Endothelial cell of umbilical vein (primary cell): ENCODE measurements around the gene NAPB. TPM values are rescaled to one million over a fixed set of nuclear protein-coding genes. Genes with fewer than 3 reads are reported as not detected.

Experiments used
- BruUV-seq: library from RNA; stranded (reverse); fragments of 400-500 nt; replicated peaks from 2 replicates; lab custom pipeline; 2021; lab: Mats Ljungman, UMichigan
- CTCF ChIA-PET: fragments of 300-600, 350-600 bp; sonication (Branson Sonifier 250); formaldehyde crosslinking; loops from one replicate; lab custom pipeline; 2021; ENCODE audit warnings: antibody characterized with exemption, inconsistent platforms; lab: Charles Lee
- POLR2A ChIA-PET: fragments of 300-600, 350-600 bp; sonication (Branson Sonifier 250); formaldehyde crosslinking; loops from one replicate; lab custom pipeline; 2021; ENCODE audit warnings: antibody characterized with exemption, inconsistent platforms; lab: Charles Lee
- DNase-seq: peaks from one replicate; pipeline ENCODE4 v3.0.0-alpha.2; 2011; ENCODE audit warnings: low read depth, low spot score
- FAIRE-seq: peaks from 2 replicates; lab custom pipeline; 2011; peaks lifted over from hg19 to GRCh38; lab: Jason Lieb, UNC
- H2AFZ ChIP-seq: 2 replicates; pipeline ENCODE4 v1.6.0; 2012; ENCODE audit warnings: low read depth, low read length, control low read depth, inconsistent platforms
- H3K27ac ChIP-seq: 2 replicates; pipeline ENCODE4 v1.5.1; 2011; ENCODE audit warnings: low read depth, mild to moderate bottlenecking, control low read depth, low read length, moderate library complexity; ENCODE audit not compliant: insufficient read depth
- H3K27me3 ChIP-seq, 2 experiments: 2 replicates each; pipeline versions ENCODE4 v1.6.0 to v1.6.1; 2011; ENCODE audit warnings: low read length in 2 of 2, mixed read lengths in 1 of 2; ENCODE audit not compliant: control insufficient read depth in 2 of 2, insufficient read depth in 2 of 2
- H3K36me3 ChIP-seq, 2 experiments: 2 replicates in 1 of 2; 3 replicates in 1 of 2; pipeline ENCODE4 v1.5.1; 2011; ENCODE audit warnings: low read length in 2 of 2, mild to moderate bottlenecking in 1 of 2, moderate library complexity in 1 of 2; ENCODE audit not compliant: control insufficient read depth in 2 of 2, insufficient read depth in 2 of 2; ENCODE audit errors: extremely low read depth in 1 of 2
- H3K4me1 ChIP-seq: 3 replicates; pipeline ENCODE4 v1.5.1; 2011; ENCODE audit warnings: mild to moderate bottlenecking, low read length; ENCODE audit not compliant: control insufficient read depth, insufficient read depth; ENCODE audit errors: extremely low read depth
- H3K4me2 ChIP-seq: 2 replicates; pipeline ENCODE4 v1.6.1; 2011; ENCODE audit warnings: low read length, control low read depth, mixed read lengths; ENCODE audit not compliant: insufficient read depth
- H3K4me3 ChIP-seq, 3 experiments: fragments of 200-600 bp in 1 of 3; sonication (generic), shearing (Covaris generic) in 1 of 3; replicated peaks in 1 of 3; 2 replicates each; pipeline ENCODE4 v1.5.1; 2011 to 2016; ENCODE audit warnings: control low read depth in 3 of 3, low read length in 3 of 3, mild to moderate bottlenecking in 2 of 3, inconsistent platforms in 1 of 3, low read depth in 1 of 3, moderate library complexity in 1 of 3; ENCODE audit not compliant: insufficient read depth in 1 of 3
- H3K79me2 ChIP-seq: 2 replicates; pipeline ENCODE4 v1.6.0; 2012; ENCODE audit warnings: low read length, inconsistent platforms; ENCODE audit not compliant: control insufficient read depth, insufficient read depth
- H3K9ac ChIP-seq: replicated peaks from 2 replicates; pipeline ENCODE3; 2011; ENCODE audit warnings: low read length, control low read depth; ENCODE audit not compliant: insufficient read depth; ENCODE audit errors: extremely low read depth
- H3K9me1 ChIP-seq: replicated peaks from 3 replicates; pipeline ENCODE4 v1.6.0; 2011; ENCODE audit warnings: mild to moderate bottlenecking, low read length; ENCODE audit not compliant: control insufficient read depth, insufficient read depth; ENCODE audit errors: extremely low read depth
- H3K9me3 ChIP-seq: replicated peaks from 2 replicates; pipeline ENCODE4 v1.5.1; 2012; ENCODE audit warnings: low read length, inconsistent platforms; ENCODE audit not compliant: control insufficient read depth, insufficient read depth
- H4K20me1 ChIP-seq: replicated peaks from 2 replicates; pipeline ENCODE3; 2011; ENCODE audit warnings: mild to moderate bottlenecking, low read length; ENCODE audit not compliant: control insufficient read depth, insufficient read depth; ENCODE audit errors: extremely low read depth
- CTCF ChIP-seq, 2 donors: IDR thresholded peaks; 1 replicate in 1 of 2; 2 replicates in 1 of 2; pipeline ENCODE4 v1.5.1; 2011; ENCODE audit warnings: low read length in 2 of 2, mild to moderate bottlenecking in 2 of 2, moderate library complexity in 2 of 2, control low read depth in 1 of 2, inconsistent platforms in 1 of 2, low read depth in 1 of 2; ENCODE audit not compliant: insufficient read depth in 1 of 2; ENCODE audit errors: extremely low read depth in 1 of 2
- EZH2 ChIP-seq: IDR thresholded peaks from 2 replicates; pipeline ENCODE4 v1.6.1; 2012; ENCODE audit warnings: borderline replicate concordance, low read depth, mild to moderate bottlenecking, moderate library complexity, low read length, inconsistent platforms; ENCODE audit not compliant: severe bottlenecking
- FOS ChIP-seq: IDR thresholded peaks from 2 replicates; pipeline ENCODE4 v1.6.1; 2011; ENCODE audit warnings: mild to moderate bottlenecking, low read length, moderate library complexity, borderline replicate concordance; ENCODE audit not compliant: insufficient read depth
- GATA2 ChIP-seq: IDR thresholded peaks from 2 replicates; pipeline ENCODE4 v1.7.0; 2011; ENCODE audit warnings: low read depth, mild to moderate bottlenecking, moderate library complexity, mixed read lengths, low read length; ENCODE audit not compliant: insufficient read length, insufficient read depth
- JUN ChIP-seq: IDR thresholded peaks from 2 replicates; pipeline ENCODE4 v1.6.1; 2011; ENCODE audit warnings: borderline replicate concordance, low read depth; ENCODE audit not compliant: insufficient read length, insufficient read depth
- MAX ChIP-seq: IDR thresholded peaks from 2 replicates; pipeline ENCODE4 v1.6.1; 2011; ENCODE audit not compliant: insufficient read depth, insufficient read length
- MYC ChIP-seq: IDR thresholded peaks from one replicate; pipeline ENCODE4 v1.6.1; 2011; ENCODE audit warnings: mild to moderate bottlenecking, low read depth, low read length
- POLR2A ChIP-seq: IDR thresholded peaks from 2 replicates; pipeline ENCODE4 v1.6.1; 2012; ENCODE audit warnings: low read depth, mild to moderate bottlenecking, control low read depth, low read length
- POLR2AphosphoS5 ChIP-seq: IDR thresholded peaks from 2 replicates; pipeline ENCODE4 v1.6.1; 2012; ENCODE audit warnings: low read depth, mild to moderate bottlenecking, control low read depth, low read length, moderate library complexity; ENCODE audit not compliant: insufficient read depth
- dilution Hi-C: fragments of 300-500 bp; cut with MboI; formaldehyde crosslinking; loops from one replicate; pipeline ENCODE4 v1.15.0; 2019; ENCODE audit warnings: low sequenced_read_pairs; ENCODE audit not compliant: extremely low pct_ligation_motif_present
- intact Hi-C: fragments of 100-400 bp; cut with micrococcal nuclease; formaldehyde crosslinking; loops from one replicate; pipeline ENCODE4 v1.10.0; 2022
- polyA plus RNA-seq, 4 experiments: library from polyadenylated mRNA; depleted of rRNA in 3 of 4; stranded (reverse) in 3 of 4; unstranded in 1 of 4; fragments of >200 nt; gene quantifications; 2 replicates each; pipeline versions ENCODE4 v1.2.1 to v1.2.3, GENCODE V29; 2011 to 2012; ENCODE audit warnings: missing spikeins in 1 of 4
- total RNA-seq: library from RNA; stranded (reverse); gene quantifications from 2 replicates; pipeline ENCODE4 v1.2.3, GENCODE V29; 2021

NAPB gene
- total and polyA plus RNA-seq, 2 donors (not counting 3 experiments of a cell fraction or from before 2014, with no cell fraction given): 4.7 to 10.1 TPM

- Histone ChIP-seq H3K9ac (no peak overlapping the region), H3K27me3 (no peaks in the 10 kb centered on the region), H3K27ac (no peak overlapping the region), H3K9me1 (no peaks in the 10 kb centered on the region), H3K4me3 (no peak overlapping the region), H3K79me2 (no peaks in the 10 kb centered on the region), H3K9me3 (no peaks in the 10 kb centered on the region), H4K20me1 (no peaks in the 10 kb centered on the region), H3K4me1 (no peaks in the 10 kb centered on the region), H3K36me3 (no peaks in the 10 kb centered on the region), H3K4me2 (no peak overlapping the region), H2AFZ (no peak overlapping the region)
- FAIRE-seq: no peak
- intact Hi-C loops (loop anchor here (5.0 kb wide), 1 partner anchor 227 kb away; no protein-coding TSS in a partner anchor), dilution Hi-C loops (no loop called here)
- no peak for TF ChIP-seq POLR2A
- no peak for TF ChIP-seq MYC
- no peak for TF ChIP-seq JUN
- TF ChIP-seq FOS: no peak
- no peak for TF ChIP-seq POLR2AphosphoS5
- TF ChIP-seq EZH2: no peak
- TF ChIP-seq MAX: no peak
- TF ChIP-seq GATA2: no peak
- TF ChIP-seq CTCF (IDR thresholded peaks at IDR 0.05; ENCODE audit: extremely low read depth in 1 of 2, insufficient read depth in 1 of 2, low read depth in 1 of 2, low read length in 2 of 2): no peak
- POLR2A ChIA-PET: no interaction called here
- no peak for DNase-seq
- no TSS peak for BruUV-seq
- CTCF ChIA-PET: interaction anchor here (0.7 kb wide), 1 partner anchor 90 kb away, joined by 4 read pairs; no protein-coding TSS in a partner anchor
Measured at GRCh38 chr20:23440004-23440403, 18.7 kb upstream of the NAPB start.
